IPS-11a (cell line): ENCODE measurements around the gene CFAP100.

Experiments used
- H3K4me3 ChIP-seq: one replicate; pipeline ENCODE4 v1.5.1; 2013; ENCODE audit warnings: low read depth, low read length, control low read depth

Gene CFAP100

DNA sequence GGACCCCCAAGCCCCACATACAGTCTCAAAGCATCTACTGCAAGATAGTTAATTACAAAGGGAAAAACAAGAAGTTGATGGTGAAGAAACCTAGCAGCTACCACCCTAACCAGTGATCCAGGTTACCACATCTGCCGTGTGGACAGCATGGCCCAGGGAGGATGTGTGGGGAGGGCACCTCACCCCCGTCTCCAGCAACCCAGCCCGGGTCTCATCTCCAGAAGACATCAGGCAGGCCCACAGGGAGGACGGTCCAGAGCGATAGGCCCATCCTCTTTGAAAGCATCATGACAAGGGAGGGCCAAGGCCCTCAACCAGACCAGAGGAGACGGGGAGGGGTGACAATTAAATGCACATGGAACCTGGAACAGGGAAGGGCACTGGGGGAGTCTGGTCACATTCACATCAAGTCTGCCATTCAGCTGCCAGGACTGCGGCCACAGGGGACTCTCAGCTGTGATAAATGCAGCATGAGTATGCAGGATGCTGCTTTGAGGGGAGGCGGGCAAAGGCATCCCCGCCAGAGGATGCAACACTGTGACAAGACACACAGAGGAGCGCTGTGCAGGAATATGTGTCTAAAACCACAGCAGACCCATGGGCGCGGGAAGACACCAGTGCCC is 62.2 kb downstream of the CFAP100 start:
- no peak overlapping the region for H3K4me3 ChIP-seq

DNA sequence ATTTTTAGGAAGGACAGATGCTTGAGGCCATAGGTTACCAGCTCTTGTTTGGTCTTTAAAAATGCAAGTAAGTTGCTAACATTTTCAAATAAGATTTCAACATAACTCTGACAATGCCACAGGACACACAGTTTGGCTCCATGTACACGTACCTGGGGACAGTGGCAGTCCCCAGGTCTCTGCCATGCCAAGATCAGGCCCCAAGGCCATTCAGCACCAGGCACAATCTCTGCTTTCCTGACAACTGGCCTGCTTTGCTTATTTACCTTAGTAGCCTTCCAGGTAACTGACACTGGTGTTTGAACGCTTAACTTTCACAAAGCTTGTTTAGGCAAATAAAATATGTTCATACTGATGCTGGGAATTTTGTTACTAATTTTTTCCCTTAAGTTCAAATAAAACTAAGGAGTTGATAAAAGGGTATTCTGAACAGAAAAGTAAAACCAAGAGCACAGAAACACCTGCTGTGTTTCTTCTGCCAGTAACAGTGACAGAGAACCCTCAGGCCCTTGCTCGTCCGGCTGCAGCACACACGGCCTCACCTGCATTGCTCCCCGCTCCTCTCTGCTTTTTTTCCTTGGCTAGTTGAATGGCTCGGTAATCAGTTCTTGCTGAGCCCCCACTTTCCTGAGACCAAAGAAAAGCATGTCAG is 64.5 kb downstream of the CFAP100 start:
- H3K4me3 ChIP-seq: no peak overlapping the region

DNA sequence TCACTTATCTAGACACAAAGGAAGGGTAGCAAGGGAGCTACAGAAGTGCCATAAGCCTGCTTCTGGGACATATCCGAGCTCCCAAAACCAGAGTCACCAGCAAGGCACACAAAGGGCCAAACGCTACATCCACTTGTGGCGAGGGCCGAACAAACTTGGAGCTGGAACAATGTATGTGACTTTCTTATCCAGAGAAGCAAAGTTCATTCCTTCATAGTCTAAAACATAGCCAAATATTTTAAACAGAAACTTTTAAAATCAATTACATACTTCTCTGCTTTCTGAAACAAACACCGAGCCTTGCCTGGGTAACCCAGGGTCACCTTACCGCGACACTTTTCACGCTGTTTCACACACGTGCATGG is 65.0 kb downstream of the CFAP100 start:
- no peak overlapping the region for H3K4me3 ChIP-seq

DNA sequence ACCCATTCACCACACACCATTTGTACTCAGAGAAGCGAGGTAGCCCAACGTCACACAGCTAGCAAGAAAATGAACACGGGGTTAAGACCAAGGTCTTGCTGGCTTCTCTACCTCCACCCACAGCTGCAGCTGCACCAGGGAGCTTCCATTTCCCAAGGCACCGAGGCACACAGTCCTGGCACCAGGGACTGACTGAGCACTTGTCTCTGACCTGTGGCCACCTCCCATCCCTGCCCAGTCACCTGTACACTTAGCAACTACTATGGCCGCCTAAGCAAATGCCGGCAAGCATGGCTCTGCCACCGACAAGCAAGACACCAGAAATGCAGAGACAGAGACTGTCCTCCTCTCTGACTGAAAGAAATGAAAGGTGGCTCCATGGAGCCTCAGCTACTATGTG is 65.7 kb downstream of the CFAP100 start:
- no peak overlapping the region for H3K4me3 ChIP-seq

DNA sequence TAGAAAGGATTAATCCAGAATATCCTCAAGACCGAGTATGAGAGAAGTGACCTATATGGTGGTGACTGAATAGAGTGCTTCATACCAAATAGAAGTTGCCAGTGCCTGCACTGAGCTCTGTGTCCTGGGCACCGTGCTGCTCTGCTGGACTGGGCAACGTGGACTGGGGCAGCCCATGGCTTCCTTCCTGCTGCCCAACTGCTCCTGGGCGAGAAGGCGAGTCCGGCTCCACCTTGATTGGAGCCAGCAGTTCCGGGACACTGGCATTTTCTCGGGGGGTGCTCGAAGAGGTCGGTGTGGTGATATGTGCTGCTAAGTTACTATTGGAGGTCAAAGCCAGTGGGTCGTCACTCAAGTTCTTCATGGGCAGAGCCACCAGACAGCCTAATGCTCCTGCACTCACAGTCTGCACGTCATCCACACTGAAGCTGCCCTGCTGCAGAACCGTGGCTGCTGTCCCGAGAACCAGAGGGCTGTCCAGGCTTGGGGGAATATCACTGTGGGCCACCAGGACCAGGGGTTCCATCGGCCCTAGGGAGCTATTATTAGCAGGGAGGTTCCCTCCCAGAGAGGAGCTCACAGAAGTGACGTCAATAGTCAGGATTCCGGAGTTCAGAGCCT is 66.9 kb downstream of the CFAP100 start:
- H3K4me3 ChIP-seq: no peak overlapping the region

DNA sequence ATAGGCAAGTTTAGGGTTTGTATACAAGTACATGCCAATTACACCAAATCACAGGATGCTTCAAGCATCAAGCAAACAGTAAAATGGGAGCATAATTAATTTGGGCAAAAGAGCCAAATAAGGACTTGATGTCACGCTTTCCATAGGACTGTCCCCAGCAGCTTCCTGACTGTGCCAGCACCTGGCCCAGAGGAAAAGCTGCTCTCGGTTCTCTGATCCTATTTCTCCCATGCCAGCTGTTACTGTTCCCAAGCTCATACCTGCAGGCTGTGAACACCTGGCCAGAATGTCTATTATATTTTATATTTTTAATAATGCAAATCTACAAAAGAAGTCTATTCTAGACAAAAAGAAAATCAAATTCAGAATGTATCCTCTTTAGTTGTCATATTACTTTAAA is 68.8 kb downstream of the CFAP100 start:
- no peak overlapping the region for H3K4me3 ChIP-seq

DNA sequence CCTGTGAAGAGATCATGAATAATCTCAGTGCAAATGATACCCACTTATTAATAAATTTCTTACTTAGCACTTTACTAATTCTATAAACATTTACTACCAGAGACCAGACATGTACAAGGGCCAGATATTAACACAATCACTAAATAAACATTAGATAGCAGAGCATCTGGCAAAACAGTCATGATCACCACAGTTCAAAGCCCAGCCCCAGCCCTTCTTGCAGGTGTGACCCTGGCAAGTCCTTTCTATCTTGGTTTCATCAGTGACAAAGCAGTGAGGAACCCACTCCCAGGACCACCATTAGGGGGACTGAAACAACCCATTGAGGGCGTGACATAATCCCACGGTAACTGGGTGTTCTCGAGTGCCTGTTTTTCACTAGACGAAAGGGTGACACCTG is 69.4 kb downstream of the CFAP100 start:
- H3K4me3 ChIP-seq: no peak overlapping the region

DNA sequence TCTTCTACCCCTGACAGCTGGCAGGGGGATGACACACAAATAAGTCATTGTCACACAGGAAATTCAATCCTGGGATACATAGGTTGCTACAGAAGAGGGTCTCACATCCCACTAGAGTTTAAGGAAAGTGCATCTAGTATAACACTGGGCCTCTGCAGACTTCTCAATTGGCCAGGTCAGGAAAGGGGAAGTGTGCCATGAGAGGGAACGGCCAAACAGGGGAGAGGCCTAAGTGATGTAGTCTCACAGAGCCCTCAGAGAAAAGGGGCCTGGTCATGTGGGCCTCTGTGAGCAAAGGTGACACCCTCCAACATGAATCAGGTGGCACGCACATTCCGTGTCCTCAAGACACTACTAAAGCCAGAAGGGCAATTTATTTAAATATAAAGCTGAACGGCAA is 69.8 kb downstream of the CFAP100 start:
- H3K4me3 ChIP-seq: no peak overlapping the region

DNA sequence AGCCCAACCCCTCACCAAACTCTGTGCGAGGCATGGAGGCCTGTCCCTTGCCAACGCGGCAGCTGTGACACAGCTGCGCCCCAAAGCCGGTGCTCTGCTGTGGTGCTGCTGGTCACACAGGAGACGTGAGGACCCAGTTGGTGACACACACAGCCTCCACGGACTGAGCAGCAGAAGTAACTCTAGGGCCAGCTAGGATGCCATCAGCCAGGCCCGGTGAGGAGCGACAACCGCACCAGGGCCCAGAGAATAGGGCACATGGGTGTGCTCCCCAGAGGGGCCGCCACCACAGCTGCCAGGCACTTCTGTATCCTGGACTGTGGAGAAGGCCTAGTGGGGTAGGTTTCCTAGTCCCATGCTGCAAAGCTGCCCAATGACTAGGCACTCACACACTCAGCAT is 70.3 kb downstream of the CFAP100 start:
- H3K4me3 ChIP-seq: no peak overlapping the region

DNA sequence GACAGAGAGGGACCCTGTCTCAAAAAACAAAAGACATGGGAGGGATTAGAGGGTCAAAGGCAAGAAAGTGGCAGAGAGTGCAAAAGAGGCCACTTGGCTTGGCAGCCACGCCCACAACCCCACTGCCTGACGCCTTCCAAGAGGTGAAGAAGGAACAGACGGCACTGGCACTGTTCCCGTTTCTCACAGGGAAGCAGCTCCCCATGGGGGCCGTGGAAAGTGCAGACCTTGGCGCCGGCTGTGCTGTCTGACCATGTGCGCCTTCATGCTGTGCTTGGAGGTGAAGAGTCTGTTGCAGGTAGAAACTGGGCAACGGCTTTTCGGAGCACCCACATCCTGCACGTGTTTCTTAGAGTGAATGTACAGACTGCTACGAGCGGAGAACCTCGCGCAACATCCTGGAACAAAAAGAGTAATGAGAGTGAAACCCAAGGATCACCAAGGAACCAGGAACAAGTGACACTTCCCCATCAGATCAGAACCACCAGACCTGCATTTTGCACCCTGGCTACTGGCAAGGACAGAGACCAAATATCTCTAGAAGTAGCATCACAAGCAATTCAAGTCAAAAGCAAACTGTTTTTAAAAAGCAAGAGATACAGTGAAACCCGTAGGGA is 71.3 kb downstream of the CFAP100 start:
- H3K4me3 ChIP-seq: no peak overlapping the region

DNA sequence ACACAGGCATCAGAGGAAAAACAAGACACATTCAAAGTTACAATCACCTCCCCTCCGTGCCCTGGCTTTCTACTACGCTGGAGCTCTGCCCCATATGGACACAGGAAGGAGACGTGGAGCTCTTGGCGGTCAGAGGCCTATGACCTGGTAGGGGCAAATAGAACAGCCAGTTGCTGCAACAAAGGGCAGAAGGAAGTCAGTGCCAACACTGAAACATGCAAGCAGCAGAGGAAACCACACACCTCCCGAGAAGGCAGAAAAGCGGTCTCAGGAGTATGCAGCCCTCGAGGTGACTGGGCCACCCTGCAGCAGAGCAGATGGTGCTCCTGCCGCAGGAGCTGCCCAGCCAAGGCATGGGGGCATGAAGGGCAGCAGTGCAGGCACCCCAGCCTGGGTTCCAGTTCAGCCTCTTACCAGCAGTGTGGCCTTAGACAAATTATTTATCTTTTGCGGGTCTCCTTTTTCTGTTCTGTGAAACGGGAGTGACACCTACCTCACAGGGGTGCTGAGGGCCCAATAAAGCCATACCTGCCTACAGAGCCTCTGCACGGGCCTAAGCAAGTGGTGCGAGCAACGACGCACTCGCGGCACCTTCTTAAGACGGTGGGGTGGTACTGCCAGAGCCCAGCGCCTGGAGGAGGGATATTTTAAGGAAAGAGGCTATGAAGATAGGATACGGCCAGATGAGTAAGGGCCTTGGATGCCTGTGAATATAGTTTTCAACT is 72.3 kb downstream of the CFAP100 start:
- H3K4me3 ChIP-seq: no peak overlapping the region

DNA sequence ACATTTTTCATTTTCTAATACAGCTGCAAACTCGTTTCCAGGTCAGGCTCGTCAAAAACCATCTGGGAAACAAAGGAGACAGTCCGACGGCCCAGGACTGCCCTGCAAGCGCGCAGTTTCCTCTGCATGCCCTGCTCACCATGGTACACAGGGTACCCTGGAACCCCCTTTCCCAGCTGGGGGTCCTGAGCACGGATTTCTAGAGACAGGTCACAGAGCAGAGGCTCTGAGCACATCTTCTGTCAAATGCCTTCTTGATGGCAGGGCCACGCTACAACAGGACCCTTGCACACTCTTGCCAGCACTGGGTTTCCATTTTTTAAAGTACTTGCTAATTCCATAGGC is 72.9 kb downstream of the CFAP100 start:
- no peak overlapping the region for H3K4me3 ChIP-seq

DNA sequence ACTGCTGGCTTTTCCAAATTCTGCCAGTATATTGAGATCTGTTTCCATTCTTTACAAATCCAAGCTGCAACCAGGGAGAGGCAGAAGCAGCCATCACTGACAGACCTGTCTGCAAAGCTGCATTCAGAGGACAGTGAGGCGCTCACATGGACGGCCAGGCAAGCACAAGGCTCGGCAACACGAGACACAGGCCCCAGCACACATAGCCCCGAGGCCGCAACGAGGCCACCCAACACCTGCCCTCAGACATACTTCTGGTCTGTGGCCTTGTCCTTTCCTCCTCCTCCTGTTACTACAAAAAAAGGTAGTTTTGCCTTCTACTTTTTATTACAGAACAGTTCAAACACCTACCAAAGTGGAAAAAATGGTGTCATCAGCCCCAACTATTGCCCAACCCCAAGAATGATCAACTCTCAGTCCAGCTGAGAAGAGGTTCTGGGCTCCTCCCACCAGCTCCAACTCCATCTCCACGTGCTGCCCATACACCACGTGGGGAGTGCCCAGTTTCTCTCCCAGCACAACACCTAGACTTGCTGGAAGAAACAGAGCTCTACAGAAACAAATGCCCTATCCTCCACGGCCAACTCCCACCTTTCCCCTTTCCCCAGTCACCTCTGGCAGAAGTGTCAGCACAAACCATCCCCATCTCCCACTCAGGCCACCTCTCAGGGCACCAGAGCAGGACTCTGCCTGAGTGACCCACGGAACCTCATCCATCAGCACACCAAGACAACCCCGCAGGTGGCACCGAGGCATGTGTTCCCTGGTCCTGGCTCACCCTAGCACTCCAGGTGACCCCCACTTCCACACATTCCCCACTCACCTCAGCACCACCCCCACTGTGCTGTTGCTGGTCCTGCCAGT is 73.6 kb downstream of the CFAP100 start:
- no peak overlapping the region for H3K4me3 ChIP-seq

DNA sequence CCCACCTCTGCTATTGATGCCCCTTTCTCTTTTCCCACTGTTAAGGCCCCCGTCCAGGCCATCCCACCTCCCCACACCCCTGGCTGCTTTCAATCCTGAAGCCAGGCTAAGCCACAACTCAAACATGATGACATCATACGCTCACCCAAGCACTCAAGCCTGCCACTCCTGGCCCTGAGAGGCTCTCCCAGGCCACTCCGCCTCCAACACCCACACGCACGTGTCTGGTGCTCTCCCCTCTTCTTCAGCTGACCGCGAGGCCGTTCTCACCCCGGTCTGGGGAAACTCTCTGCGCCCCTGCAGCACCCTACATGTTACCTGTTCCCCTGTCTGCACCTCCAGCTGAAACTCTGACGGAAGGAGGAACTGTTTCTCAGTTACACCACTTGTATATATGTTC is 74.8 kb downstream of the CFAP100 start:
- H3K4me3 ChIP-seq: no peak overlapping the region

DNA sequence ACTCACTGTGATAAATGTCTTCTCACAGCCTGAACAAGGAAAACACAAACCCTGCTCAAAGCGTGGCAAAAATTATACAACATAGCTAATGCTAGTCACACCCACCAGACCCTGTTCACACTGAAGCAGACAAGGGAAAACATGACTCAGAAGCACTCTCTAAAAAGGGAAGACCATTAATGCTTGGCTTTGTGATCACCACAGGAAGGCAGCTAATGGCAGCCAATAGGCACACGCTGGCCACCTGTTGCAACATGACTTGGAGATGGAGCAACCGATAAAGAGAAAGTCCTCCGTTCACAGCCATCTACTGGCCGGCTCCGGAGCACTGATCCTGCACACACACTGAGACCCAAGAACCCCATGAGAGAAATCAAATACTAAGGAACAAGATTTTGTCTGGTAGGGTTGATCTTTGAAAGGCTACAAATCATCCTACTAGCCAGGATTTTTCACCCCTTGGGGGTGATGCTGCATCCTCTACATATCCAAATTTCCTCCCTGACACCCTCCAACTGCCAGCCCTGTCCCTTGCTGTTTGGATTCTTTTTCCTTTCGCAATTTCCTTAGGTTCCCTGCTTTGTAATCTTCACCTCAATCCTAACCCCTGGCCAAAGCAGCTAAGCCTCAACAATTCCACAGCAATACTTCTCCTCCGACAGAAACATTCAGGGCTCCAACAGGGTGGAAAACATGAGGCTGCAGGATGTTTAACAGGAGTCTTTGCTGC is 77.7 kb downstream of the CFAP100 start:
- H3K4me3 ChIP-seq: no peak overlapping the region

DNA sequence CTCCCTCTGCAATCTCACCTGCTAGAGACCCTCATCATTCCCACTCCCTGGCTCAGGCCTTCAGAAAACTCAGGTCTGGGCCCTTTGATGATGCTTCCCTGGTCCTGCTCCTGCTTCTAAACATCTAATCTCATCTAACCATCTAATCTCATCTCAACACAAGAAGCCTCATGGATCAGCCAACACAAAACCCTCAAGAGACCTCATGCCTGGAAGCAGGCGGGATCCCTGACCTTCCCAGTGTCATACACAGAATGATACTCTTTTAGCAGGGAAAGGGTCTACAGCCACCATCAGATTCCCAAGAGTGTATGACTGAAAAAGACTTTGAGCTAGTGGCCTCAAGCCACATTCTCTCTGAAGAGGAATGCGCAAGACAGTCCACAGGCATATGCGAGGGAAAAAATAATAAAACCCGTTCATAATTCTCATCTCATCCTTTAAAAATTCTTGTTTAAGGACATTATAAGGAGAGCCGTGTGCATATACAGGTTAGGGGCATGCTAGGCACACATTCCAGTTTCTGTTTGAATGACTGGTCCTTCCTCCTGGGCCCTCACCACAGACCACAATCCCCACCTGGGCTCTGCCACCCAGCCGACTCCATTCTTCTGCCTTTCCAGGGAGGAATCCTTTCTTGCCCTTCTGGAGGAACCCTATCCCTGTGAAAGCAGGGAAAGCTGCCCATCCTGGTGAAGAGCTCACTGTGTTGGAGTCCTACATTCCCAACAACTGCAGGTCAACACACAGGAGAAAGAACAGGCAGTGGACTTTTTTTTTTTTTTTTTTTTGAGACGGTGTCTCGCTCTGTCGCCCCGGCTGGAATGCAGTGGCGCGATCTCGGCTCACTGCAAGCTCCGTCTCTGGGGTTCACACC is 78.8 kb downstream of the CFAP100 start:
- no peak overlapping the region for H3K4me3 ChIP-seq

DNA sequence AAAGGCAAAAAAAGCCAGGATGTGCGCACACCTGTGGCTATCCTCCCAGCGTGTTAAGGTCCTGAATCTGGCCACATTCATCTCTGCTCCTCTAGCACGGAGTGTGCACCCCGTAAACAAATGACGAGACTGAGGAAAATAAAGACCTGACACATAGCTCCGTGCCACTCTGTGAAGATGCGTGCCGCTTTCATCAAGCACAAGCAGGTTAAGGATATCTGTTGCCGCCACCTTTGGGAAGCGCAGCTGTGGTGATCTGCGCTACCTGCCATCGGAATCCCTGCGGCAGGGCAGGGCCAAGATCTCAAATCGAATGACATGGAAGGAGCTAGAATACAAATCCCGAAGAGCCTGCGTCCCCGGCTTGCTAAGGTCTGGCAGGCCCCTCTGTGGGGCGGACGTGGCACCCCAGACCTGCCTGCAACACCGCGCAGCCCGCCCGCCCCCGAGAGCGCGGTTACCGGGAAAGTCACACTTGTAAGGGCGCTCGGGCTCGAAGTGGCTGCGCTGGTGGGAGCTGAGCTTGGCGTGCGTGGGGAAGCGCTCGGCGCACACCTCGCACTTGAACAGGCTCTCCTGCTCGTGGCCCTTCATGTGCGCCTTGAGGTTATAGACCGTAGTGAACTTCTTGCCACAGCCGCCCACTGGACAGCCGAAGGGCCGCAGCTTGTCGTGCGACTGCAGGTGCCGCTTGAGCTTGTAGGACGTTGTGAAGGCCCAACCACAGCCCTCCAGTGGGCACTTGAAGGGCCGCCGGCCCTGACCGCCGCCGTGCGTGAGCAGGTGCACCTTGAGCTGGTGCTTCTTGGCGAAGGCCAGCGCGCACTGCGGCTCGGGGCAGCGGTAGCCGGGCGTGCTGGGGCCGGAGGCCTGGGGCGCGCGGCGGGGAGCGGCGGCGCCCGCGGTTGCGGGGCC is 80.0 kb downstream of the CFAP100 start:
- H3K4me3 ChIP-seq: peak overlapping the region; percentile 75
